K562 (cell line): ENCODE data around the gene RNF224. TPM values are rescaled to one million over a fixed set of nuclear protein-coding genes. Genes with fewer than 3 reads are reported as not detected.

Experiments used
- ARID3B ChIP-seq: fragments of 250-450 bp; sonication (Bioruptor Pico); IDR thresholded peaks from 2 replicates; pipeline ENCODE4 v1.4.0; 2020; ENCODE audit warnings: borderline replicate concordance
- CTBP1 ChIP-seq: fragments of 450-650 bp; IDR thresholded peaks from 2 replicates; pipeline ENCODE4 v1.6.1; 2016; ENCODE audit warnings: borderline replicate concordance
- HCFC1 ChIP-seq: IDR thresholded peaks from 2 replicates; pipeline ENCODE4 v1.6.1; 2012; ENCODE audit warnings: low read depth, low read length, improper control_type of control experiment
- HEY1 ChIP-seq: fragments of 250-450 bp; sonication (Bioruptor Pico); IDR thresholded peaks from 2 replicates; pipeline ENCODE4 v1.5.0; 2020; ENCODE audit warnings: mild to moderate bottlenecking, moderate library complexity, borderline replicate concordance
- HMGN3 ChIP-seq: IDR thresholded peaks from 2 replicates; pipeline ENCODE4 v1.6.1; 2011; ENCODE audit warnings: borderline replicate concordance, low read depth, mild to moderate bottlenecking, mixed read lengths, low read length; ENCODE audit not compliant: insufficient read length; ENCODE audit errors: extremely low read depth
- HNRNPK ChIP-seq: fragments of 200-400 bp; formaldehyde crosslinking; IDR thresholded peaks from one replicate; pipeline ENCODE4 v1.6.1; 2018; ENCODE audit warnings: mild to moderate bottlenecking, low read depth, low read length; ENCODE audit not compliant: poor library complexity, severe bottlenecking
- KDM2B ChIP-seq: fragments of 250-450 bp; sonication (Bioruptor Pico); IDR thresholded peaks from 2 replicates; pipeline ENCODE4 v1.8.0; 2021; ENCODE audit warnings: mild to moderate bottlenecking, moderate library complexity
- LCOR ChIP-seq: sonication (generic); formaldehyde crosslinking; IDR thresholded peaks from 2 replicates; pipeline ENCODE4 v1.8.0; 2022; ENCODE audit warnings: mild to moderate bottlenecking, missing genetic modification reagents
- NR4A1 ChIP-seq, 2 experiments: fragments of 250-450 bp in 1 of 2; fragments of 450-650 bp in 1 of 2; sonication (Bioruptor Pico) in 1 of 2; IDR thresholded peaks; 2 replicates each; pipeline versions ENCODE4 v1.4.0 to v1.6.1; 2016 to 2020; ENCODE audit warnings: mild to moderate bottlenecking in 2 of 2, missing compliant biosample characterization in 1 of 2, missing genetic modification characterization in 1 of 2, moderate library complexity in 1 of 2
- RERE ChIP-seq: sonication (generic); formaldehyde crosslinking; IDR thresholded peaks from 2 replicates; pipeline ENCODE4 v1.8.0; 2023; ENCODE audit warnings: missing genetic modification reagents, mild to moderate bottlenecking, borderline replicate concordance
- SAFB2 ChIP-seq: fragments of 200-400 bp; formaldehyde crosslinking; IDR thresholded peaks from 2 replicates; pipeline ENCODE4 v1.6.1; 2018; ENCODE audit warnings: borderline replicate concordance, low read length, low read depth, moderate library complexity; ENCODE audit not compliant: severe bottlenecking
- ZNF41 ChIP-seq: fragments of 250-450 bp; sonication (Bioruptor Pico); conservative IDR thresholded peaks from 2 replicates; pipeline ENCODE4 v1.4.0; 2020; ENCODE audit warnings: mild to moderate bottlenecking
- polyA plus RNA-seq, 8 experiments: library from polyadenylated mRNA; depleted of rRNA in 4 of 8; stranded (reverse) in 5 of 8; unstranded in 3 of 8; fragments of >200 nt; fragmentation: Nextera tagmentation in 2 of 8; fragmentation: Illumina TruSeq in 1 of 8; extraction: Ambion mirVana in 2 of 8; extraction: Trizol in 1 of 8; gene quantifications; 2 replicates each; pipeline versions ENCODE4 v1.2.1 to v1.2.3, GENCODE V29; 2011 to 2014; ENCODE audit warnings: inconsistent platforms in 1 of 8, missing spikeins in 1 of 8
- total RNA-seq, 7 experiments: library from RNA; depleted of rRNA in 6 of 7; stranded (reverse); fragments of >200 nt in 6 of 7; fragmentation: Illumina TruSeq in 2 of 7; extraction: Trizol in 2 of 7; gene quantifications; 2 replicates each; pipeline versions ENCODE4 v1.2.1 to v1.2.3, GENCODE V29; 2011 to 2021; ENCODE audit warnings: low replicate concordance in 1 of 7
- TF ChIP-seq, protein P1 (sequence below): fragments of 150-350 bp; conservative IDR thresholded peaks from 2 replicates; pipeline ENCODE4 v1.6.1; 2014; ENCODE audit warnings: low read length
- TF ChIP-seq, protein P2 (sequence below): IDR thresholded peaks from 2 replicates; pipeline ENCODE4 v1.6.1; 2014; ENCODE audit warnings: antibody characterized with exemption

RNF224 gene
- total and polyA plus RNA-seq, 9 of the 15 experiments (the other 6 are each of a cell fraction or from before 2014, with no cell fraction given), result not detected

DNA sequence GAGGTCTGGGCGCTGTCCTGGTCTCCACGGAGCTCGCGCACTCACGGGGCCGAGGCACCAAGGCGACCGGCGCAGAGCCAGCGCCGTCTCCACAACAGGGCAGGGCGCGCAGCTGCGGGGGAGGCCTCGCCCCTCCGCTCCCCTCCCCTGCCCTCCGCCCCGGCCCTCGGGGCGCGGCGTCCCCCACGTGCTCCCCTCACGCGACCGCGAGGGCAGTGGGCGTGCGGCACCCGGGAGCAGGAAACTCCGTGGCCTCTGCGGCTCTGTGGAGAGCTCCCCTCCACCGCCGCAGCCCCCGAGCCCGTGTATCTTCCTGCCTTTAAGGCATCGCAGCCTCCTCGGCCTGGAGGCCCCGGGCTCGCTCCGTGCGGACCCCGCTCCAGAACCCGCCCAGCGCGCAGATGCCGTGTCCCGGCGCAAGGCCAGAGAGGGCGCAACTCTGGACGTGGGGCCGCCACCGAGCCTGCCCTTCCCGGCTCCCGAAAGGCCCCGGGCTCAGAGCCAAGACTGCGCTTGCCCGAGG is 13.1 kb downstream of the RNF224 start (continued):
- TF ChIP-seq RERE (CRISPR knock-in tag) (0 out of 2 replicates have a peak, but pooled peaks have one; percentile 83), HEY1 (CRISPR knock-in tag) (no peak), SAFB2 (no peak), ZNF41 (0 out of 2 replicates have a peak, but pooled peaks have one; percentile 21), HCFC1 (0 out of 2 replicates have a peak, but pooled peaks have one; percentile 6), KDM2B (CRISPR knock-in tag) (peak; percentile 93; the same call in 1 of the 2 replicates), NR4A1 (CRISPR knock-in tag; IDR thresholded peaks at IDR 0.05) (peak; percentile 83; the same call in 1 of the 2 replicates), NR4A1 (tag; IDR thresholded peaks at IDR 0.05) (peak; percentile 74; the same call in 1 of the 2 replicates), HMGN3 (peak; percentile 63), CTBP1 (peak; percentile 94), LCOR (CRISPR knock-in tag) (0 out of 2 replicates have a peak, but pooled peaks have one; percentile 69), ARID3B (peak; percentile 92; the same call in 1 of the 2 replicates), HNRNPK (peak; percentile 7)
- TF ChIP-seq, protein P1, sequence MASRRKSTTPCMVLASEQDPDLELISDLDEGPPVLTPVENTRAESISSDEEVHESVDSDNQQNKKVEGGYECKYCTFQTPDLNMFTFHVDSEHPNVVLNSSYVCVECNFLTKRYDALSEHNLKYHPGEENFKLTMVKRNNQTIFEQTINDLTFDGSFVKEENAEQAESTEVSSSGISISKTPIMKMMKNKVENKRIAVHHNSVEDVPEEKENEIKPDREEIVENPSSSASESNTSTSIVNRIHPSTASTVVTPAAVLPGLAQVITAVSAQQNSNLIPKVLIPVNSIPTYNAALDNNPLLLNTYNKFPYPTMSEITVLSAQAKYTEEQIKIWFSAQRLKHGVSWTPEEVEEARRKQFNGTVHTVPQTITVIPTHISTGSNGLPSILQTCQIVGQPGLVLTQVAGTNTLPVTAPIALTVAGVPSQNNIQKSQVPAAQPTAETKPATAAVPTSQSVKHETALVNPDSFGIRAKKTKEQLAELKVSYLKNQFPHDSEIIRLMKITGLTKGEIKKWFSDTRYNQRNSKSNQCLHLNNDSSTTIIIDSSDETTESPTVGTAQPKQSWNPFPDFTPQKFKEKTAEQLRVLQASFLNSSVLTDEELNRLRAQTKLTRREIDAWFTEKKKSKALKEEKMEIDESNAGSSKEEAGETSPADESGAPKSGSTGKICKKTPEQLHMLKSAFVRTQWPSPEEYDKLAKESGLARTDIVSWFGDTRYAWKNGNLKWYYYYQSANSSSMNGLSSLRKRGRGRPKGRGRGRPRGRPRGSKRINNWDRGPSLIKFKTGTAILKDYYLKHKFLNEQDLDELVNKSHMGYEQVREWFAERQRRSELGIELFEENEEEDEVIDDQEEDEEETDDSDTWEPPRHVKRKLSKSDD, result no peak
- TF ChIP-seq, protein P2, sequence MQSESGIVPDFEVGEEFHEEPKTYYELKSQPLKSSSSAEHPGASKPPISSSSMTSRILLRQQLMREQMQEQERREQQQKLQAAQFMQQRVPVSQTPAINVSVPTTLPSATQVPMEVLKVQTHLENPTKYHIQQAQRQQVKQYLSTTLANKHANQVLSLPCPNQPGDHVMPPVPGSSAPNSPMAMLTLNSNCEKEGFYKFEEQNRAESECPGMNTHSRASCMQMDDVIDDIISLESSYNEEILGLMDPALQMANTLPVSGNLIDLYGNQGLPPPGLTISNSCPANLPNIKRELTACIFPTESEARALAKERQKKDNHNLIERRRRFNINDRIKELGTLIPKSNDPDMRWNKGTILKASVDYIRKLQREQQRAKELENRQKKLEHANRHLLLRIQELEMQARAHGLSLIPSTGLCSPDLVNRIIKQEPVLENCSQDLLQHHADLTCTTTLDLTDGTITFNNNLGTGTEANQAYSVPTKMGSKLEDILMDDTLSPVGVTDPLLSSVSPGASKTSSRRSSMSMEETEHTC, result peak; percentile 33; the same call in 1 of the 2 replicates
